ENCODE data around the gene METAP1.
"Not testable (repeated sequence)": the region's sequence is repeated elsewhere in the genome, so short reads cannot be mapped to it uniquely, and the experiment has no call there.

The METAP1 gene

GRCh38 chr4:98976716-98977115 lies 18.8 kb upstream of the METAP1 start:
- TF ChIP-seq CTCF (IDR thresholded peaks at IDR 0.05; ENCODE audit: borderline replicate concordance, control extremely low read depth, extremely low read depth, insufficient read depth, missing control alignments) = no peak
- DNase-seq (ENCODE audit: low spot score) = no peak
- in situ Hi-C loops (cut with MboI; ENCODE audit: low sequenced_read_pairs, unreplicated experiment) = loop anchor here (25.0 kb wide), 1 partner anchor 436 kb away; no protein-coding TSS in a partner anchor

- TF ChIP-seq CTCF (IDR thresholded peaks at IDR 0.05; ENCODE audit: borderline replicate concordance, control extremely low read depth, extremely low read depth, insufficient read depth, missing control alignments) = no peak
- no peak for DNase-seq (ENCODE audit: low spot score)
- in situ Hi-C loops (cut with MboI; ENCODE audit: low sequenced_read_pairs, unreplicated experiment) = loop anchor here (25.0 kb wide), 1 partner anchor 435 kb away; no protein-coding TSS in a partner anchor
Observed at GRCh38 chr4:98977557-98977956, 18.0 kb upstream of the METAP1 start.

GRCh38 chr4:98987720-98988119 lies 7.8 kb upstream of the METAP1 start:
- DNase-seq (ENCODE audit: low spot score) = no peak
- in situ Hi-C loops (cut with MboI; ENCODE audit: low sequenced_read_pairs, unreplicated experiment) = loop anchor here (25.0 kb wide), 1 partner anchor 425 kb away; no protein-coding TSS in a partner anchor
- TF ChIP-seq CTCF (IDR thresholded peaks at IDR 0.05; ENCODE audit: borderline replicate concordance, control extremely low read depth, extremely low read depth, insufficient read depth, missing control alignments) = no peak

GRCh38 chr4:98992835-98993234 lies 2.7 kb upstream of the METAP1 start:
- not testable (repeated sequence) for DNase-seq (ENCODE audit: low spot score)
- in situ Hi-C loops (cut with MboI; ENCODE audit: low sequenced_read_pairs, unreplicated experiment) = loop anchor here (25.0 kb wide), 1 partner anchor 419 kb away; no protein-coding TSS in a partner anchor

GRCh38 chr4:98993419-98994071 lies 2.0 kb upstream of the METAP1 start:
- TF ChIP-seq CTCF (IDR thresholded peaks at IDR 0.05; ENCODE audit: borderline replicate concordance, control extremely low read depth, extremely low read depth, insufficient read depth, missing control alignments) = no peak
- DNase-seq (ENCODE audit: low spot score) = no peak
- in situ Hi-C loops (cut with MboI; ENCODE audit: low sequenced_read_pairs, unreplicated experiment) = loop anchor here (25.0 kb wide), 1 partner anchor 419 kb away; no protein-coding TSS in a partner anchor

GRCh38 chr4:98994474-98995182 lies 893 bp upstream of the METAP1 start:
- TF ChIP-seq CTCF (IDR thresholded peaks at IDR 0.05; ENCODE audit: borderline replicate concordance, control extremely low read depth, extremely low read depth, insufficient read depth, missing control alignments) = no peak
- in situ Hi-C loops (cut with MboI; ENCODE audit: low sequenced_read_pairs, unreplicated experiment) = loop anchor here (25.0 kb wide), 1 partner anchor 418 kb away; no protein-coding TSS in a partner anchor
- DNase-seq (ENCODE audit: low spot score) = no peak
